ENCODE measurements around the gene PTPRK.

PTPRK gene

GRCh38 chr6:128379577-128379976 lies 140.8 kb downstream of the PTPRK start:
- DNase-seq = no peak

DNA sequence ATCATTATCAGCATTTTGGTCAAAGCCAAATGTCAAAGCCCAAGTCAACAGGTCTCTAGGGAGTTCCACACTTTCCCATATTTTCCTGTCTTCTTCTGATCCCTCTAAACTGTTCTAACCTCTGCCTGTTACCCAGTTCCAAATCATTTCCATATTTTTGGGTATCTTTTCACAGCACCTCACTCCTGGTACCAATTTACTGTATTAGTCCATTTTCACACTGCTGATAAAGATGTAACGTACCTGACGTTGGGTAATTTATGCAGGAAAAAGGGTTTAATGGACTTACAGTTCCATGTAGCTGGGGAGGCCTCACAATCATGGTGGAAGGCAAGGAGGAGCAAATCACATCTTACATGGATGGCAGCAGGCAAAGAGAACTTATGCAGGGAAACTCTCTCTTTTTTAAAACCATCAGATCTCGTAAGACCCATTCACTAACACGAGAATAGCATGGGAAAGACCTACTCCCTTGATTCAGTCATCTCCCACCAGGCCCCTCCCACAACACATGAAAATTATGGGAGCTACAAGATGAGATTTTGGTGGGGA lies 143.4 kb downstream of the PTPRK start:
- no peak for DNase-seq

GRCh38 chr6:128371136-128371535 lies 149.3 kb downstream of the PTPRK start:
- DNase-seq = no peak

- DNase-seq = no peak
Observed at GRCh38 chr6:128370072-128370471, 150.3 kb downstream of the PTPRK start.

DNA sequence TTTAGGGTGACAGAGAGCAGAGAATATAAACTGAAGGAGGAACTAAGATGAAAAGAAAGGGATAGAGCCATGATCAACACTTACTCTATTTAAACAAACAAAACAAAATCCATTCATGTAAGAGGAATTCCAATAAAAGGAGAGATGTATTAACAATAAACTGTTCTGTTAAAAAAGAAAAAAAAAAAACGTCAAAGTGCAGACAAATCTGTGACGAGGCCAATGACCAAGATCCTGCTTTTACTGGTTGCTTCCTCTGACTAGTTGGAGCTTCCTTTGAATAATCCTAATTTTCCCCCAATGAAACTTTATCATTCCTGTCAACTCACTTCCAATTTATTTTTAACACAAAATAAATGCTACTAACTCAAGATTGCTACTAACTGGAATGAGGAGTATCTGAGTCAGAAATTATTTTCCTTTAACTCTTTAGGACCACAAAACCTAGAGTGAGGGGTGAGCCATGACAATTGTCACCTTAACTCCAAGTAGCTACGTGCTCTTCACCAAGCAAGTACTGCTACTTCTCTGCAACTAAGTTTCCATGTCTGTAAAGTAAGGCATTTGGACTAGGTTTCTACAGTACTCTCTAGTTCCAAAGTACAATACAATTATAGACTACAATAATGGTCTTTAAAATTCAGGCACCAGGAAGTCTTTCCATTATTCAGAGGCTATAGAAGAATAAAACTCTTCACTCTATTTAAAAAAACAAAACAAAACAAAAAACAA lies 152.0 kb downstream of the PTPRK start:
- no peak for DNase-seq

GRCh38 chr6:128367437-128367836 lies 153.0 kb downstream of the PTPRK start:
- no peak for DNase-seq

DNA sequence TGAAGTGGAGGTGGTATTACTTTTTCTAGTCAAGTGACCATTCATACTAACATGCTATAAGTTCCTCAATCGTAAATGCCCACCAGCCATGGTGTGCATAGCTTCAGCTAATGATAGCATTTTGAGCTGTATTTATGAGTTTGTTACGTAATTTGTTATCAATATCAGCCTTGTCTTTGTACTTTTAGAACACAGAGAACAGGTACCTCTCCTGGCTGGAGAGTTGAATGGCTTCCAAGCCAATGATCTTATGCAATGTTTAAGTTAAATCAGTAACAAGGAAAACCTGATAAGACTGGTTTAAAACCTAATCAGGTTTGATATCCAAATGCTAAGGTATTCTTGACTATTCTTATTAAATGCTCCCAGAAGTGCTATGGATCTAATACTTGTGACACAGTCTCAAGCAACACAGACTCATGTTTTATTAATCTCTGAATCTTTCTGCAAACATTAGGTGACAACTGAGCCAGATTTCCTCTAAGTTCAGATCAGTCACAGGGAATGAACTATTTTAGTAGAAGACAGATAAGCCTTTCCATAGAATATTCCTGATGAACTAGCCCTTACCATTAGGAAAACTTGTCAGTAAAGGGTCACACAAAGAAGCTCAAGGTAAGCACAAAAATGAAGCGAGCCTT lies 154.8 kb downstream of the PTPRK start:
- no peak for DNase-seq

DNA sequence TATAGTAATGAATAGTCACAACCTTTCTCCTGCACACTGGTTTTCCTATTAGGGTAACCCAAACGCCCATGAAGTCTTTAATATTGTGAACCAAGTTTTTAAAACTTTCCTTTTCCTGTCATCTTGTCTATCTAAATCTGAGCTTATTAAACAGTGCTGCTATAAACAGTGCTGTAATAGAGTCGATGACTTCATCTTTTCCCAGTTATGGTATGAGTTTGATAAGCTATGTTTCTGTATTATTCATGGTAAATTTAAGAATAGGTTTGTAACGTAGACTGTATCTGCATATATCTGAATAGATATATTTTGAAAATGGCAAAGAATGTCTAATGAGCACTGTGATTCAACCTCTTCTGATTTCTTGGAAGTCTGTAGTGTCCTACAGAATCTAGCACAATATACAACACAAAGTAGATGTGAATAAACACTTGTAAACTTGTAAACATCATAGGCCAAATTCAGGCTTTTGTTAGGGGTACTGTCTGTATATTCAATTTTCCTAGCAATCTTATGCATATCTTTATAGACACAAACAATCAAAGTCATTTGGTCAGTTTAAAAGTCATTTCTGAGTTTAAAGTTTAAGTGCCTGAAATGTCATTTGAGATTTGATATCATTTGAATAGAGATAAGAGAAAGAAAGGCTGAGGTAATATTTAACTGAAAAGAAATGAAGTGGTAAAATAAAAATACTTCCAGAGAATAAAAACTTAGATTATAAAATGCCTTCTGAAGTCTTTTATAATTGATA lies 155.5 kb downstream of the PTPRK start:
- DNase-seq = no peak

DNA sequence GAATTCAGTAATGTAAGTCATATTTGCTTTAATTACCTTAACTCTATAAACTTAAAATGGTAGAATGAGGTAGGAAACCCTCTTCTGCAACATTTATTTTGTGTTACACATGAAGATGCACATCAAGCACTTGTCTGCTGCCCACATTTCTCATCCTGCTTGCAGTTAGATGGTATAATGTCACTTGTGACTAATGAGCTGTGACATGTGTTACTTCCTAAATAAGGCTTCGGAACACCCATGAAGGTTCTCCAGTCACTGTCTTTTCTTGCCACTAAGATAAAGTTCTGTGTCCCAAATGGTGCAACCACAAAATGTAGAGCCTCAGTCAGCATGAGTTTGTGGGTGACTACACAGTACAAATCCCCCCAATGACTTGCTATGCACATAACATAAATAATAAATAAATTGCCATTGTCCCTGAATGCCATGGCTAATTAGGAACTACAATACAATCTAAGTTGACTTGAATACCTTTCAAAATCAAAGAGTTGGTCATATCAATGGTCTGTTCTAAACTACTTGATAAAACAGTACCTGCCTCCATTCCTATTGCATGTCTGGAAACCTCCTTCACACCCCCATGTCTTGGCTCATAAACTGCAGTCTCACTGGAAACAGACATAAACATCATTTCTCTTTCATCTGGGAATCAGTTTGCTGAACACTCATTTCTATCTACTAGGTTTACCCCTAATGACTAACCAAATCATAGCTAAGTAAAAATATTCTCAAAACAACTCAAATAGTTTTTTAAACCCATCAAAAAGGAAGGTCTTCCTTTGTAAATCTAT lies 157.2 kb downstream of the PTPRK start:
- DNase-seq = no peak

DNA sequence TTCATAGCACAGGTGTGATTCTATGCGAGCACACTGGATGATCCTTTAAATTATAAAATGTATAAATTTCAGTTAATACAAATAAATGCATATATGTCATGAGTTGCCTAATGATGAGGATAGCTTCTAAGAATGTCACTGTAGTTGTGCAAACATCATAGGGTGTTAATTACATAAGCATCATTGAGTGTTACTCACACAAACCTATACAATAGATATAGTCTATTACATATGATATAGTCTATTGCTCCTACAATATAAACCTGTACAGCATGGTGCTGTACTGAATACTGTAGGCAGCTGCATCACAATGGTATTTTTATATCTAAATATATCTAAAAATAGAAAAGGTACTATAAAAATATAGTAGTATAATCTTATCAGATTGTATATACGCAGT lies 159.0 kb downstream of the PTPRK start:
- no peak for DNase-seq

- DNase-seq = no peak
Observed at GRCh38 chr6:128358244-128358776, 162.1 kb downstream of the PTPRK start.

GRCh38 chr6:128357392-128358130 lies 162.8 kb downstream of the PTPRK start:
- no peak for DNase-seq

- no peak for DNase-seq
Observed at GRCh38 chr6:128352366-128352765, 168.0 kb downstream of the PTPRK start.

- no peak for DNase-seq
Observed at GRCh38 chr6:128351255-128351514, 169.2 kb downstream of the PTPRK start.

DNA sequence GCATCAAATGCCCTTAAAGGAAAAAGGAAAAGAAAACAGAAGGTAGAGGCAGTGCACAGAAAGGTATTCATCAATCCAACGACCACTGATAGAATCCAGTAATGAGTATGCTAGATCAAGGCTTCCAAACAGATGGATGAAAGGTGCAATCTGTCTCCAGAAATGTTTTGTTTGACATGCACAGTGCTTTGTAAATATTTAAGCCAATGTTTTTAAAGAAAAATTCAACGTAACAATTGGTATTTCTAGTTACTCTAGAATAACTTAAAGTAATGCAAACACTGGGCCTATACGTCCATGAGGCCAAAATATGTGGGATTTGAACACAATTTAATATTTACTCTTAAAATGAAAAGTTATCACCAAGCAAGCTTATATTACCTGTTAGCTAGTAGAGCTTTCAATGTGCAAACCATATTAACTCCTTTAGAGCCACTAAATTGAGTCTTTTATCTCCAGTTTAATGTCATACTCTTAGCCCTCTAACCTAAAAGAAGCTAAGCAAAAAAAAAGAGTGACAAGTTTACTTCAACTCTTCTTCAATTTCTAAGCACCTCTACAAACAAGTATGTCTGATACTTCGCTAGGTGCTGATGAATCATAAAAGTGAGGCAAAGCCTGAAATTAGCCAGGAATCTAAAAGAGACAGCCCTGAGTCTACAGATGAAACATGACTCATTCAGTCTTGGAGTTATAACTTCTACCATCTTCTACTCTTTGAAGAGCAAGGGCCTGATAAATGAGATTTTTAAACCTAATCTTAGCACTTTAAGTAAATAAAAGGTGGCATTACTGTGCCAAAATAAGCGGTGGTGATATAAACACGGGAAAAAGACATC lies 169.8 kb downstream of the PTPRK start:
- no peak for DNase-seq

DNA sequence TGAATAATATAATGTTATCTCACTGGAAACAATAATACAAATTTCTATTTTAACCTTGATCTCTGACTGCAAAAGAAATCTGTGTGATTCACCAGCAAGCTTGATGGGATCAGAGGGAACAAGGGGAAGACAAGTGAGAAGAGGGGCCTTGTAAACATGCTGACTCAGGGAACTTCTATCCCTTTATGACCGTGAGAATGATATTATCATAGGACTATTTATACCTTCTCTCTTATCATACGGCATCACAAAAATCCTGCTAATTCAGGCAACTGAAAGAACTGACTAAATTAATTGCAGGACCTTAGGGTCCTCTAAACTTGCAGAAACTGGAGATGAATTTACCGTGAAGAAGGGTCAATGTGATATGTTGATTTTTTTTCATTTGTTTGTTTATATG lies 173.3 kb downstream of the PTPRK start:
- no peak for DNase-seq

DNA sequence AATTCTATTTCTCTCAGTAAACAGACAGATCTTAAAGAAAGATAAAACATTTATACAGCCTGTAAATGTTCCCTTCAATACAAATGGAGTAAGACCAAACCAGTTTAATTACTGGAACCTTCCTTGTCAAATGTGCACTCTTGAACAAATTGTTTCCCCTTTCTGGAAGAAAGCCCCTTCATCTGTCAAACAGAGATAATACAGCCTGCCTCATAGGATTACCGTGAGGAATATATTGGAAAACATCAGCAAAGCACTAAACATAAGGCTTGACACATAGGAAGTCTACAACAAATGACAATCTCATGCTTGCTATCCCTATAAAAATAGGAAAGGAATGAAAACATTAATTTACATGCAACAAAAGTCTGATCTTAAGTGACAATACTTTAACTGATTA lies 173.8 kb downstream of the PTPRK start:
- DNase-seq = no peak

GRCh38 chr6:128345278-128345677 lies 175.1 kb downstream of the PTPRK start:
- DNase-seq = no peak

- DNase-seq = no peak
Observed at GRCh38 chr6:128343706-128344105, 176.7 kb downstream of the PTPRK start.

GRCh38 chr6:128339635-128340450 lies 180.6 kb downstream of the PTPRK start:
- no peak for DNase-seq

Data from stimulated activated CD4-positive, alpha-beta T cell treated with anti-CD3 and anti-CD28 coated beads, Interleukin-1b, Interleukin-23, amount 100 ng/mL, for 48 hours (primary cell).